ENCODE measurements around the gene PI4KA.

PI4KA gene

DNA sequence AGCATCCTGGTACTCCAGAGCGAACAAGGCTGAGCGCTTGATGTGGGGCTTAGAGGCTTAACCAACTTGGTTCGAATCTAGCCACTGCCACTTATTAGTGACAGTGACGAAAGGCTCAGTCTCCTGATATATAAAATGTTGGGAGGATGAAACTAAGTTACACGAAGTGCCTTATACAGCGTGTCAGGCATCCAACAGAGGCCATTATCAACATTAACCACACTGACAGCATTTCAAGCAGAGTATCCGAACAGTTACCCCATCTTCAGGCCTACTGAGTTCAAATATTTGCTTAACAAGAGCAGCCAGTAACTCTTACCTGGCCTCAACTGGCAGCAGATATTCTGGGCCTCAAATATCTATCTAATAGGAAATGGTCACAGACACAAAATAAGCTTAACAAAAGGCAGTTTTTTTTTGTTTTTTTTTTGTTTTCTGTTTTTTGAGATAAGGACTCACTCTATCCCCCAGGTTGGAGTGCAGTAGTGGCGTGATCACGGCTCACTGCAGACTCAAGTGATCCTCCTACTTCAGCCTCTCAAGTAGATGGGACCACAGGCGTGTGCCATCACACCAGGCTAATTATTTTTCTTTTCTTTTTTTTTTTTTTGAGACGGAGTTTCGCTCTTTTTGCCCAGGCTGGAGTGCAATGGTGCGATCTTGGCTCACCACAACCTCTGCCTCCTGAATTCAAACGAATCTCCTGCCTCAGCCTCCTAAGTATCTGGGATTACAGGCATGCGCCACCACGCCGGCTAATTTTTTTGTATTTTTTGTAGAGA lies 81.8 kb downstream of the PI4KA start:
- Histone ChIP-seq H3K9me3 (ENCODE audit: control insufficient read depth, insufficient read depth, low read length) (no peaks in the 10 kb centered on the region), H3K4me3 (ENCODE audit: low read length) (no peak overlapping the region), H3K4me1 (ENCODE audit: control insufficient read depth, low read length) (no peaks in the 10 kb centered on the region), H3K27ac (ENCODE audit: low read depth, low read length) (no peak overlapping the region), H3K79me2 (ENCODE audit: control insufficient read depth, low read length) (no peaks in the 10 kb centered on the region), H4K20me1 (ENCODE audit: control insufficient read depth, insufficient read depth, low read depth, low read length) (0 out of 2 replicates have a peak, but pooled peaks cover 3% of the 10 kb centered on the region), H3K4me2 (ENCODE audit: low read length) (no peak overlapping the region), H3K27me3 (ENCODE audit: control insufficient read depth, low read length) (no peaks in the 10 kb centered on the region), H3F3A (ENCODE audit: control insufficient read depth, insufficient read depth) (no peaks in the 10 kb centered on the region; the same call in 1 of the 2 replicates), H3K9me2 (replicated peaks; ENCODE audit: control insufficient read depth, low read length) (no peaks in the 10 kb centered on the region), H3K36me3 (ENCODE audit: control insufficient read depth, low read length) (no peaks in the 10 kb centered on the region)
- TF ChIP-seq EZH2phosphoT487 (IDR thresholded peaks at IDR 0.05; ENCODE audit: borderline replicate concordance, low read length), result no peak
- TF ChIP-seq, protein P1, sequence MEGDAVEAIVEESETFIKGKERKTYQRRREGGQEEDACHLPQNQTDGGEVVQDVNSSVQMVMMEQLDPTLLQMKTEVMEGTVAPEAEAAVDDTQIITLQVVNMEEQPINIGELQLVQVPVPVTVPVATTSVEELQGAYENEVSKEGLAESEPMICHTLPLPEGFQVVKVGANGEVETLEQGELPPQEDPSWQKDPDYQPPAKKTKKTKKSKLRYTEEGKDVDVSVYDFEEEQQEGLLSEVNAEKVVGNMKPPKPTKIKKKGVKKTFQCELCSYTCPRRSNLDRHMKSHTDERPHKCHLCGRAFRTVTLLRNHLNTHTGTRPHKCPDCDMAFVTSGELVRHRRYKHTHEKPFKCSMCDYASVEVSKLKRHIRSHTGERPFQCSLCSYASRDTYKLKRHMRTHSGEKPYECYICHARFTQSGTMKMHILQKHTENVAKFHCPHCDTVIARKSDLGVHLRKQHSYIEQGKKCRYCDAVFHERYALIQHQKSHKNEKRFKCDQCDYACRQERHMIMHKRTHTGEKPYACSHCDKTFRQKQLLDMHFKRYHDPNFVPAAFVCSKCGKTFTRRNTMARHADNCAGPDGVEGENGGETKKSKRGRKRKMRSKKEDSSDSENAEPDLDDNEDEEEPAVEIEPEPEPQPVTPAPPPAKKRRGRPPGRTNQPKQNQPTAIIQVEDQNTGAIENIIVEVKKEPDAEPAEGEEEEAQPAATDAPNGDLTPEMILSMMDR (IDR thresholded peaks at IDR 0.05; ENCODE audit: low read depth, low read length, poor library complexity, severe bottlenecking), result no peak

DNA sequence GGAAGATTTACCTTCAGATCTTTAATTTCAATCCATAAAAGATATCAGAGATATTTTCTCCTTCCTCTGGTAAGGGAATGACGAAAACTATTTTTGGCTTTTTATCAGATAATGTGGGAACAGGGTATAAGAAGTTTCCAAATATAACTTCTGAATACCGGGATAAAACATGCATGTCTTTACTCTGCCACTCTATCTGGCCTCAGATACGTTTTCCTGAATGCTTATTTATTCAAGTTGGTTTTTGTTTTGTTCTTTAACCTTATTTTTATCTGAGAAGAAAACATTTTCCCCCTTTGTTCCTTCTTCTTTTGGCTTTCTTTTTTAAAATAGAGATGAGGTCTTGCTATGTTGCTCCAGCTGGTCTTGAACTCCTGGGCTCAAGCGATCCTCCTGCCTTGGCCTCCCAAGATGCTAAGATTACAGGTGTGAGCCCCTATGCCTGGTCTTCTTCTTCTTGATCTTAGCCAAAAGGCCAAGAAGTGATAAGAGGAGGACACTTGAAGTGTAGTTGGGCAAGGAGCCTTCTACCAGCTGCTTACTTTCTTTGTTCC lies 83.2 kb downstream of the PI4KA start:
- Histone ChIP-seq H3K36me3 (ENCODE audit: control insufficient read depth, low read length) (no peaks in the 10 kb centered on the region), H3K79me2 (ENCODE audit: control insufficient read depth, low read length) (no peaks in the 10 kb centered on the region), H3K27ac (ENCODE audit: low read depth, low read length) (no peak overlapping the region), H3F3A (ENCODE audit: control insufficient read depth, insufficient read depth) (no peaks in the 10 kb centered on the region; the same call in 1 of the 2 replicates), H3K9me3 (ENCODE audit: control insufficient read depth, insufficient read depth, low read length) (no peaks in the 10 kb centered on the region), H3K4me2 (ENCODE audit: low read length) (no peak overlapping the region), H3K4me1 (ENCODE audit: control insufficient read depth, low read length) (no peaks in the 10 kb centered on the region), H3K9me2 (replicated peaks; ENCODE audit: control insufficient read depth, low read length) (no peaks in the 10 kb centered on the region), H4K20me1 (ENCODE audit: control insufficient read depth, insufficient read depth, low read depth, low read length) (no peaks in the 10 kb centered on the region), H3K27me3 (ENCODE audit: control insufficient read depth, low read length) (no peaks in the 10 kb centered on the region), H3K4me3 (ENCODE audit: low read length) (no peak overlapping the region)
- TF ChIP-seq, protein P1 (IDR thresholded peaks at IDR 0.05; ENCODE audit: low read depth, low read length, poor library complexity, severe bottlenecking), result no peak
- no peak for TF ChIP-seq EZH2phosphoT487 (IDR thresholded peaks at IDR 0.05; ENCODE audit: borderline replicate concordance, low read length)

DNA sequence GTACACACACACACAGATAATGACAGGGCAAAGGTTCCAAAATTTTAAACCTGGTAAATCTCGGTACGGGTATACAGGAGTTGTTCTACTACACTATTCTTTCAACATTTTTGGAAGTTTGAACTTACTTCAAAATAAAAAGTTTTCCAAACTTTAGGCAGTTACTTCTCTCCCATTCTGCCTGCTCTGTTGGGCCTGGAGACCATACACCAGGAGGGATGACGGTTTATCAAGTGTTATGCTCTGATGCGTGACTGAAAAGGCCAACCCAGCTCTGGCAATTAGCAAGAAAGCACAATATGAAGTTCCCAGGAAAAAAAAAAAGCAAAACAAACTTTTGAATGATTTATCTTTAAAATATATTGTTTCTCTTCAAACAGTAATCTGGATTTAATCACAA lies 83.7 kb downstream of the PI4KA start:
- Histone ChIP-seq H3K4me1 (ENCODE audit: control insufficient read depth, low read length) (0 out of 2 replicates have a peak, but pooled peaks cover under 1% of the 10 kb centered on the region), H3K4me2 (ENCODE audit: low read length) (no peak overlapping the region), H4K20me1 (ENCODE audit: control insufficient read depth, insufficient read depth, low read depth, low read length) (no peaks in the 10 kb centered on the region), H3K4me3 (ENCODE audit: low read length) (no peak overlapping the region), H3K36me3 (ENCODE audit: control insufficient read depth, low read length) (no peaks in the 10 kb centered on the region), H3F3A (ENCODE audit: control insufficient read depth, insufficient read depth) (no peaks in the 10 kb centered on the region; the same call in 1 of the 2 replicates), H3K27ac (ENCODE audit: low read depth, low read length) (no peak overlapping the region), H3K27me3 (ENCODE audit: control insufficient read depth, low read length) (no peaks in the 10 kb centered on the region), H3K79me2 (ENCODE audit: control insufficient read depth, low read length) (no peaks in the 10 kb centered on the region), H3K9me2 (replicated peaks; ENCODE audit: control insufficient read depth, low read length) (no peaks in the 10 kb centered on the region), H3K9me3 (ENCODE audit: control insufficient read depth, insufficient read depth, low read length) (no peaks in the 10 kb centered on the region)
- TF ChIP-seq EZH2phosphoT487 (IDR thresholded peaks at IDR 0.05; ENCODE audit: borderline replicate concordance, low read length), result no peak
- TF ChIP-seq, protein P1 (IDR thresholded peaks at IDR 0.05; ENCODE audit: low read depth, low read length, poor library complexity, severe bottlenecking), result no peak
